PFSK-1 (cell line): Measurements from ENCODE around the gene ZNF552.

Experiments used
- FOXP2 ChIP-seq: optimal IDR thresholded peaks from 2 replicates; pipeline ENCODE3; 2011; ENCODE audit warnings: borderline replicate concordance, control low read depth, inconsistent platforms; ENCODE audit not compliant: insufficient read depth; ENCODE audit errors: extremely low read length, extremely low read depth
- POLR2AphosphoS5 ChIP-seq: IDR thresholded peaks from 2 replicates; pipeline ENCODE4 v1.6.1; 2012; ENCODE audit warnings: low read depth, mild to moderate bottlenecking, control low read depth, low read length, moderate library complexity
- SIN3A ChIP-seq: IDR thresholded peaks from 2 replicates; pipeline ENCODE4 v1.6.1; 2012; ENCODE audit warnings: mild to moderate bottlenecking, low read length, moderate library complexity, borderline replicate concordance; ENCODE audit not compliant: insufficient read depth
- TAF1 ChIP-seq: IDR thresholded peaks from 2 replicates; pipeline ENCODE4 v1.6.1; 2012; ENCODE audit warnings: low read length, control low read depth, borderline replicate concordance; ENCODE audit not compliant: insufficient read depth
- TF ChIP-seq, protein P1 (sequence below), 2 experiments: IDR thresholded peaks; 2 replicates each; pipeline versions ENCODE4 v1.6.1 to v1.8.0; 2011 to 2012; ENCODE audit warnings: low read depth in 2 of 2, low read length in 2 of 2, control low read depth in 1 of 2, inconsistent platforms in 1 of 2, mild to moderate bottlenecking in 1 of 2, moderate library complexity in 1 of 2; ENCODE audit not compliant: insufficient read depth in 1 of 2

ZNF552 gene

DNA sequence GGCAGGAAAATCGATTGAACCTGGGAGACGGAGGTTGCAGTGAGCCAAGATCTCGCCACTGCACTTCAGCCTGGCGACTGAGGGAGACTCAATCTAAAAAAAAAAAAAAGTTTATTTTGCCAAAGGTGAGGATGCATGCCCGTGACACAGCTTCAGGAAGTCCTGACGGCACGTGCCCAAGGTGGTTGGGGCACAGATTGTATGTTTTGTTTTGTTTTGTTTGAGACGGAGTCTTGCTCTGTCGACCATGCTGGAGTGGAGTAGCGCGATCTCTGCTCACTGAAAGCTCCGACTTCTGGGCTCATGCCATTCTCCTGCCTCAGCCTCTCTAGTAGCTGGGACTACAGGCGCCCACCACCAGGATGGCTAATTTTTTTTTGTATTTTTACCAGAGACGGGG, 3.3 kb upstream of the ZNF552 start:
- no peak for TF ChIP-seq TAF1
- no peak for TF ChIP-seq SIN3A
- no peak for TF ChIP-seq POLR2AphosphoS5
- no peak for TF ChIP-seq FOXP2
- TF ChIP-seq, protein P1, sequence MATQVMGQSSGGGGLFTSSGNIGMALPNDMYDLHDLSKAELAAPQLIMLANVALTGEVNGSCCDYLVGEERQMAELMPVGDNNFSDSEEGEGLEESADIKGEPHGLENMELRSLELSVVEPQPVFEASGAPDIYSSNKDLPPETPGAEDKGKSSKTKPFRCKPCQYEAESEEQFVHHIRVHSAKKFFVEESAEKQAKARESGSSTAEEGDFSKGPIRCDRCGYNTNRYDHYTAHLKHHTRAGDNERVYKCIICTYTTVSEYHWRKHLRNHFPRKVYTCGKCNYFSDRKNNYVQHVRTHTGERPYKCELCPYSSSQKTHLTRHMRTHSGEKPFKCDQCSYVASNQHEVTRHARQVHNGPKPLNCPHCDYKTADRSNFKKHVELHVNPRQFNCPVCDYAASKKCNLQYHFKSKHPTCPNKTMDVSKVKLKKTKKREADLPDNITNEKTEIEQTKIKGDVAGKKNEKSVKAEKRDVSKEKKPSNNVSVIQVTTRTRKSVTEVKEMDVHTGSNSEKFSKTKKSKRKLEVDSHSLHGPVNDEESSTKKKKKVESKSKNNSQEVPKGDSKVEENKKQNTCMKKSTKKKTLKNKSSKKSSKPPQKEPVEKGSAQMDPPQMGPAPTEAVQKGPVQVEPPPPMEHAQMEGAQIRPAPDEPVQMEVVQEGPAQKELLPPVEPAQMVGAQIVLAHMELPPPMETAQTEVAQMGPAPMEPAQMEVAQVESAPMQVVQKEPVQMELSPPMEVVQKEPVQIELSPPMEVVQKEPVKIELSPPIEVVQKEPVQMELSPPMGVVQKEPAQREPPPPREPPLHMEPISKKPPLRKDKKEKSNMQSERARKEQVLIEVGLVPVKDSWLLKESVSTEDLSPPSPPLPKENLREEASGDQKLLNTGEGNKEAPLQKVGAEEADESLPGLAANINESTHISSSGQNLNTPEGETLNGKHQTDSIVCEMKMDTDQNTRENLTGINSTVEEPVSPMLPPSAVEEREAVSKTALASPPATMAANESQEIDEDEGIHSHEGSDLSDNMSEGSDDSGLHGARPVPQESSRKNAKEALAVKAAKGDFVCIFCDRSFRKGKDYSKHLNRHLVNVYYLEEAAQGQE (IDR thresholded peaks at IDR 0.05; ENCODE audit: insufficient read depth in 1 of 2, low read depth in 2 of 2, low read length in 2 of 2) = no peak

DNA sequence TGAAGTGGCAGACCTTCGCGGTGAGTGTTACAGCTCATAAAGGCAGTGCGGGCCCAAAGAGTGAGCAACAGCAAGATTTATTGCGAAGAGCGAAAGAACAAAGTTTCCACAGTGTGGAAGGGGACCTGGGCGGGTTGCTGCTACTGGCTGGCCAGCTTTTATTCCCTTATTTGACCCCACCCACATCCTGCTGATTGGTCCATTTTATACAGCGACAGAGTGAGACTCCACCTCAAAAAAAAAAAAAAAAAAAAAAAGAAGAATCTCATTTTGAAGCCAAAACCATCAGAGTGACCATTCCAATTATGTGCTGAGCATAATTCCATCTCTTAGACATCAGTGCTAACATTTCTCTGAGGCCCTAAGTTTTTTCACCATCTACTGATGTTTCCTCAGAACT, 1.9 kb upstream of the ZNF552 start:
- TF ChIP-seq SIN3A = no peak
- TF ChIP-seq TAF1 = no peak
- TF ChIP-seq, protein P1 (IDR thresholded peaks at IDR 0.05; ENCODE audit: insufficient read depth in 1 of 2, low read depth in 2 of 2, low read length in 2 of 2) = no peak
- TF ChIP-seq FOXP2 = no peak
- TF ChIP-seq POLR2AphosphoS5 = no peak

- TF ChIP-seq, protein P1 (IDR thresholded peaks at IDR 0.05; ENCODE audit: insufficient read depth in 1 of 2, low read depth in 2 of 2, low read length in 2 of 2) = no peak
- TF ChIP-seq TAF1 (no peak), FOXP2 (no peak), SIN3A (no peak), POLR2AphosphoS5 (no peak)
Measured at GRCh38 chr19:57815247-57816075, 748 bp upstream of the ZNF552 start.

GRCh38 chr19:57813919-57814504, 701 bp downstream of the ZNF552 start:
- TF ChIP-seq TAF1 = no peak
- TF ChIP-seq, protein P1 (IDR thresholded peaks at IDR 0.05; ENCODE audit: insufficient read depth in 1 of 2, low read depth in 2 of 2, low read length in 2 of 2) = no peak
- TF ChIP-seq SIN3A = no peak
- no peak for TF ChIP-seq POLR2AphosphoS5
- no peak for TF ChIP-seq FOXP2

DNA sequence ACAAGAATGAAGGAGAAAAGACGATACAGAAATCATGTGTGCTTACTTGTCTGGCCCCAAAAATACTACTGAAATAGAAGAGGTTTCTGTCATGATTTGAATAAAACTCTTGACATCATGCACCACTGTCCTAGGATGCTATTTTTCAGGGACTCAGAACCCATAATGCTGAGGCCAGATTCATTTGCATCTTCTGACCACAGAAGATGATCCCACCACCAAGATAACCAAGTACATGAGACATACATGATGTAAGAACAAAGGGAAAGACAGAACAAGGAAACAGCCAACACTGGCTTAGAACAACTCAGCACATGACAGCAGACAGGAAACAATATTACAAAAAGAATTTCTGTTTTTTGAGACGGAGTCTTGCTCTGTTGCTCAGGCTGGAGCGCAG, 2.5 kb downstream of the ZNF552 start:
- no peak for TF ChIP-seq TAF1
- no peak for TF ChIP-seq FOXP2
- no peak for TF ChIP-seq SIN3A
- TF ChIP-seq, protein P1 (IDR thresholded peaks at IDR 0.05; ENCODE audit: insufficient read depth in 1 of 2, low read depth in 2 of 2, low read length in 2 of 2) = no peak
